Right lobe of liver (tissue), 6 donors: ENCODE data around the gene TPRG1L. TPM values are rescaled to one million over a fixed set of nuclear protein-coding genes. Genes with fewer than 3 reads are reported as not detected.
"Not testable (repeated sequence)": the region's sequence is repeated elsewhere in the genome, so short reads cannot be mapped to it uniquely, and the experiment has no call there.

Experiments
- ATAC-seq, 4 donors: fragments of 200-7000 bp; cut with Tn5 transposase; one replicate each; pipeline ENCODE4 v1.9.1; 2020; ENCODE audit warnings: mild to moderate bottlenecking in 4 of 4, moderate library complexity in 4 of 4
- DNase-seq, 3 donors: peaks; one replicate each; pipeline ENCODE4 v3.0.0-alpha.2; 2020
- H3K27ac ChIP-seq, 3 donors: fragments of 200-600 bp; one replicate each; pipeline ENCODE4 v1.8.0; 2022
- H3K27me3 ChIP-seq, 2 donors: fragments of 200-600 bp; one replicate each; pipeline ENCODE4 v1.8.0; 2022
- H3K36me3 ChIP-seq, 4 donors: fragments of 200-600 bp; sonication (generic) in 1 of 4; one replicate each; pipeline versions ENCODE4 v1.5.1 to v1.8.0; 2017 to 2022; ENCODE audit warnings: control low read depth in 1 of 4
- H3K4me1 ChIP-seq, 4 donors: fragments of 200-600 bp; sonication (generic) in 1 of 4; one replicate each; pipeline versions ENCODE4 v1.5.1 to v1.8.0; 2017 to 2022; ENCODE audit warnings: control low read depth in 1 of 4
- H3K4me3 ChIP-seq, 3 donors: fragments of 200-600 bp; one replicate each; pipeline ENCODE4 v1.8.0; 2022
- H3K9me3 ChIP-seq, 4 donors: fragments of 200-600 bp; sonication (generic) in 1 of 4; one replicate each; pipeline versions ENCODE4 v1.5.1 to v1.8.0; 2017 to 2022; ENCODE audit warnings: control low read depth in 1 of 4
- CTCF ChIP-seq, 4 donors: fragments of 200-600 bp in 3 of 4; fragments of 450-650 bp in 1 of 4; IDR thresholded peaks; one replicate each; pipeline versions ENCODE4 v1.5.1 to v1.8.0; 2016 to 2022; ENCODE audit warnings: antibody characterized with exemption in 4 of 4, mild to moderate bottlenecking in 2 of 4
- POLR2A ChIP-seq: fragments of 450-650 bp; IDR thresholded peaks from one replicate; pipeline ENCODE4 v1.6.1; 2017; ENCODE audit warnings: antibody characterized with exemption, mild to moderate bottlenecking
- WGBS: methylation state at CpG from one replicate; pipeline ENCODE4 v1.1.6; 2018; ENCODE audit warnings: low coverage, low lambda C conversion rate; ENCODE audit not compliant: insufficient coverage; ENCODE audit errors: missing lambda C conversion rate; 5-methylcytosine and 5-hydroxymethylcytosine counted together
- intact Hi-C, 2 donors: fragments of 100-400 bp; cut with DNase I; formaldehyde crosslinking; loops; one replicate each; pipeline versions ENCODE4 v1.11.2 to v1.14.1; 2022
- long read RNA-seq: library from polyadenylated mRNA; unstranded; transcript quantifications from one replicate; pipeline ENCODE4 v2.0.0, GENCODE V29; 2019
- total RNA-seq, 6 experiments: library from RNA; depleted of rRNA in 2 of 6; stranded (reverse); fragments of >200 nt in 2 of 6; fragmentation: NEBNext Ultra II Directional in 3 of 6; extraction: Animal tissue kit (Norgen Biotek cat#: 25700) in 3 of 6; gene quantifications; one replicate each; pipeline versions ENCODE4 v1.1.0 to v1.2.4, GENCODE V29; 2016 to 2023
- donor health status: DM: no; HTN: yes; CAD: no.
- donor health status: DM: no; HTN: no; CAD: no.
- donor health status: DM: no; HTN: no; CAD: no.
- donor health status: DM: no; HTN: yes; CAD: no.
- donor health status: DM: no; HTN: yes; CAD: no.

The TPRG1L gene
- total RNA-seq: 10 to 100 TPM; 42.5 to 54.6 (median 53.4) TPM
- long read RNA-seq, partial matches to known transcripts: 2 of 4 reads
- long read RNA-seq, other reads (novel, unspliced or antisense): 2 of 4 reads

- DNase-seq (peak; percentile 99), ATAC-seq (peak; percentile 95 to 97 (median 96))
- TF ChIP-seq CTCF (IDR thresholded peaks at IDR 0.05): no peak
- peak; percentile 29 for TF ChIP-seq POLR2A
- Histone ChIP-seq H3K4me1 (peaks cover 0 to 28% (median 5%) of the 10 kb centered on the region in 4 donors), H3K9me3 (no peaks in the 10 kb centered on the region), H3K27ac (peak within 1 kb of the TSS; percentile 57 to 72 (median 65)), H3K36me3 (peaks cover 2 to 30% (median 16%) of the 10 kb centered on the region in 4 donors), H3K4me3 (peak within 1 kb of the TSS; percentile 89 to 99 (median 96)), H3K27me3 (no peaks in the 10 kb centered on the region)
- 0% methylated on average over 22 of the region's 108 CpGs for WGBS
- intact Hi-C loops: no loop called here
Observed at GRCh38 chr1:3624200-3625136, at the start of gene TPRG1L. Gene TPRG1L, plus strand, starts transcription at chr1:3625015. Its CDS starts 58 bp downstream, at chr1:3625073.

GRCh38 chr1:3575515-3575914 lies 49.3 kb upstream of the TPRG1L start:
- not testable (repeated sequence) for H3K36me3 ChIP-seq, H3K4me1 ChIP-seq
- WGBS: 100% methylated on average over 1 of the region's 6 CpGs

GRCh38 chr1:3575993-3576392 lies 48.8 kb upstream of the TPRG1L start:
- no peaks in the 10 kb centered on the region for H3K9me3 ChIP-seq
- WGBS: 20% methylated on average over 1 of the region's 15 CpGs
- H3K36me3 ChIP-seq: no peaks in the 10 kb centered on the region
- no peak for DNase-seq
- no peaks in the 10 kb centered on the region for H3K4me1 ChIP-seq
- no peak for ATAC-seq
- no peak overlapping the region for H3K27ac ChIP-seq
- H3K4me3 ChIP-seq: no peak overlapping the region
- intact Hi-C loops: no loop called here
- no peak for TF ChIP-seq POLR2A
- TF ChIP-seq CTCF (IDR thresholded peaks at IDR 0.05): no peak
- no peaks in the 10 kb centered on the region for H3K27me3 ChIP-seq

More at GRCh38 chr1:3575515-3575914, 49.3 kb upstream of the TPRG1L start:
- intact Hi-C loops, H3K9me3 ChIP-seq, H3K27ac ChIP-seq, H3K27me3 ChIP-seq, H3K4me3 ChIP-seq, DNase-seq, ATAC-seq: not testable (repeated sequence)

- Histone ChIP-seq H3K27me3 (no peaks in the 10 kb centered on the region), H3K27ac (no peak overlapping the region), H3K36me3 (no peaks in the 10 kb centered on the region), H3K4me1 (no peaks in the 10 kb centered on the region), H3K4me3 (no peak overlapping the region), H3K9me3 (no peaks in the 10 kb centered on the region)
- TF ChIP-seq CTCF (IDR thresholded peaks at IDR 0.05): no peak
- TF ChIP-seq POLR2A: no peak
- no peak for ATAC-seq
- intact Hi-C loops: no loop called here
- 80% methylated on average over 1 of the region's 7 CpGs for WGBS
- DNase-seq: no peak
Observed at GRCh38 chr1:3577300-3577699, 47.5 kb upstream of the TPRG1L start.
